Fibroblast of gingiva (primary cell): ENCODE data around the gene CRYM.
"Not testable (repeated sequence)": the region's sequence is repeated elsewhere in the genome, so short reads cannot be mapped to it uniquely, and the experiment has no call there.

Experiments used
- DNase-seq: peaks from one replicate; pipeline ENCODE4 v3.0.0-alpha.2; 2011; ENCODE audit warnings: low read depth

Gene CRYM

GRCh38 chr16:21279501-21279900, 1.4 kb upstream of the CRYM start:
- DNase-seq = peak; percentile 51

- DNase-seq = no peak
These were observed 804 bp downstream of the CRYM start for GRCh38 chr16:21277045-21277926.

- no peak for DNase-seq
These were observed 2.0 kb downstream of the CRYM start for GRCh38 chr16:21276090-21276489.

- DNase-seq = no peak
These were observed 2.6 kb downstream of the CRYM start for GRCh38 chr16:21275529-21275928.

- DNase-seq = no peak
These were observed 3.8 kb downstream of the CRYM start for GRCh38 chr16:21274172-21274726.

- not testable (repeated sequence) for DNase-seq
These were observed 5.3 kb downstream of the CRYM start for GRCh38 chr16:21272763-21273162.

- DNase-seq = no peak
These were observed 5.8 kb downstream of the CRYM start for GRCh38 chr16:21272253-21272652.

GRCh38 chr16:21268236-21268635, 9.9 kb downstream of the CRYM start:
- DNase-seq = no peak

GRCh38 chr16:21267298-21267697, 10.8 kb downstream of the CRYM start:
- DNase-seq = no peak

- DNase-seq = peak; percentile 81
These were observed 12.8 kb downstream of the CRYM start for GRCh38 chr16:21265104-21265837.

- DNase-seq = peak; percentile 33
These were observed 13.5 kb downstream of the CRYM start for GRCh38 chr16:21264571-21265036.

GRCh38 chr16:21263640-21264570, 14.2 kb downstream of the CRYM start:
- DNase-seq = peak; percentile 82

GRCh38 chr16:21262779-21263639, 15.1 kb downstream of the CRYM start:
- no peak for DNase-seq

- DNase-seq = peak; percentile 39
These were observed 17.0 kb downstream of the CRYM start for GRCh38 chr16:21260870-21261791.

GRCh38 chr16:21257284-21257683, 20.8 kb downstream of the CRYM start:
- no peak for DNase-seq

- DNase-seq = no peak
These were observed 21.5 kb downstream of the CRYM start for GRCh38 chr16:21256636-21257035.

GRCh38 chr16:21253470-21253869, 24.6 kb downstream of the CRYM start:
- DNase-seq = no peak

GRCh38 chr16:21250072-21250923, 27.8 kb downstream of the CRYM start:
- DNase-seq = no peak

GRCh38 chr16:21248179-21248578, 29.9 kb downstream of the CRYM start:
- DNase-seq = not testable (repeated sequence)
